IPS DF 19.7 (cell line): ENCODE data around the gene SH3BP5.
"Not testable (repeated sequence)": the region's sequence is repeated elsewhere in the genome, so short reads cannot be mapped to it uniquely, and the experiment has no call there.

Source experiments
- DNase-seq: peaks from one replicate; pipeline ENCODE4 v3.0.0-alpha.2; 2013; ENCODE audit warnings: low read depth, low spot score

SH3BP5 gene

DNA sequence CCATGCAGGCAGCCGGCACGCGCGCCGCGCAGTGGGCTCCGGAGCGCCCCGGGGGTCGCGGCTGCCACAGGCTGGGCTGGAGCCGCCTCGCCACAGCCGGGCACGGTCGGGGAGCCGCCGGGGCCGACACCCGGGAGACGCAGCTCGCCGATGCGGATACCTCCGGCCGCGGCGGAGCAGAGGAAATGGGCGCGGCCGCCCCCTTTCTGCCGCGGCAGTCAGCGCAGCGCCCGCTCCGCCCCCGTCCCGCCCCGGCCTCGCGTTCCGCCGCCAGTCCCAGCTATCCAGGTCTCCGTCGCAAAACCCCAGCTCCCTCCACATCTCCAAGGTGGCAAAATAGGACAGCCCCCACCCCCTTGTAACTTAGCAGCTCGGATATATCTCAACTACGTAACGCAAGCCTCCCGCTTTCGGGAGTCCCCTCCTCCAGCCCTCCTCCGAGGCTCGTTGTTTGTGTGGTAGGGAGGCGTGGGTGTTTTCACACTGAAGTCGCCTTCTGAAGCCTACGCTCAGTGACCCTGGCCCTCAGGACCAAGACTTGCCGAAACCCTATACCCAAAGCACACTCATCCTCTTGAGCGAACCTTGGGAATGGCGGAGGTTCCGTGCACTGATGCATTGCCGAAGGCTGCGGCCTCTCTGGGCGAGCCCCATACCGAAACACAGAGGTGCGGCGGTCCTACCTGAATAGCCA, at the start of gene SH3BP5:
Gene SH3BP5, minus strand, starts transcription at position 182 of the 694 bp plus-strand sequence. Its CDS starts 178 bp downstream, at position 4.
- no peak for DNase-seq

DNA sequence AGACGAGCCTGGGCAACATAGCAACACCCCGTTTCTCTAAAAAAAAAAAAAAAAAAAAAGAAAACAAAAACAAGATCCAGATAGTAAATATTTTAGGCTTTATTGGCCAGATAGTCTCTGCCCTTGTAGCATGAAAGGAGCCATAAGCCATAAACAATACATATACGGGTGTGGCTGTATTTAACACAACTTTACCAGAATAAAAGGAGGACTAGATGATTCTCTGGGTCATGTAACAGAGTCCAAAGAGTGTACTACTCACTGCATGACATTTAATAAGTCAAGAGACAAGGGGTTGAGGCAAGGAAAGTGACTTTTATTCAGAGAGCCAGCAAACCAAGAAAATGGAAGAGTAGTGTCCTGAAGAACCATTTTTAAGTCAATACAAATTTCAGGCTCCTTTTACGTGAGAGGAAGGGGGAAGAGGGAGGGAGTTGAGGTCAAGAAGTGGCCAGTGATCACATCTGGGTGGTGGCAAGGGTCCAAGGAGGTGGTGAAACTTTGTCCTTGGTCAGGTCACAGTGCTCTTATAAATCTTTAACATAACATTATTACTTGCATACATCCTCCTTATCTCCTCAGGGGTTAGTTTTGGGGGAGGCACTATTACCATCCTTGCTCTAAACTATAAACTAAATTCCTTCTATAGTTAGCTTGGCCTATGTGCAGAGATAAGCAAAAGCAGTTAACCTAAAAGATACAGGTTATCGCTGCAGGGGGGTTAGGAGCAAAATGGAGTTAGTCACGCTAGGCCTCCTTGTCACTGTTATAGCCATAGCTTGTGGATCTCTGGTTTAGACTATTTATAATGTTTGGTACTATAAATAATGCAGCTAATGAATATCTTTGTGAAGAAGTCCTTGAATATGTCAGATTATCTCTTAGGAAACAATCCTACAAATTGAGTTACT, 48.8 kb upstream of the SH3BP5 start:
- no peak for DNase-seq

DNA sequence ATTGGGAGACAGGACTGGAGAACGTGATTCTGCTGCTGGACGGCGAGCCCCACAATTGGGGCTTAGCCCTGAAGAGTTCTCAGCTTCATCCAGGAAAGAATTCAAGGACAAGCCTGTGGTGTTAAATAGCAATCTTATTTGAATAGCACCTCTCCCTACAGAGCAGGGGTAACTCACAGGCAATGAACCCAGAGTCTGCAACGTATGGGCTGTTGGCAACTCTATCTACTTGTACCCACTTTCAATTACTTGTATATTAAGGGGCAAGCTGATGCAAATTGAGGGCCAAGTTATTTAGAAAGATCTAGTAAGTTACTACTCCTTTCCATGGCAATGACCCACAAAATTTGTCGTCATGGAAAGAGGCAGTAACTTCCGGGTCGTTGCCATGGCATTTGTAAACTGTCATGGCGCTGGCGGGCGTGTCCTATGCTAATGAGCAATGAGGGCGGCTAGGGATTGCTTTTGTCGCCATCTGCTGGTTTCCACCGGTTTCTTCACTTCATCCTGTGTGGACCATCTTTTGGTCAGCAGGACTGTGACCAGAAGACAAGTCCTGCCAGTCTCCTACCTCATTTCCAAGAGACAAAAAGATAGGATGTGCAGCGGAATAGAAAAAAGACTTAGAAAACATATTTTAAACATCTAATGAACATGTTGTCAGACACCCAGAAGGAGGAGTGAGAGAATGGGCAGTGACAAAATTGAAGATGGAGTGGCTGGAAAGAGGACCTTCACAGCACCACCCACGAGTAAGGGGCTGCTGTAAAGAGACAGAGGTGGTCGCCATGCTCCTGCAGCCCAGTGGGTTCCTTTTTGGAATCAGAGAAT, 45.8 kb upstream of the SH3BP5 start:
- DNase-seq: peak; percentile 85

DNA sequence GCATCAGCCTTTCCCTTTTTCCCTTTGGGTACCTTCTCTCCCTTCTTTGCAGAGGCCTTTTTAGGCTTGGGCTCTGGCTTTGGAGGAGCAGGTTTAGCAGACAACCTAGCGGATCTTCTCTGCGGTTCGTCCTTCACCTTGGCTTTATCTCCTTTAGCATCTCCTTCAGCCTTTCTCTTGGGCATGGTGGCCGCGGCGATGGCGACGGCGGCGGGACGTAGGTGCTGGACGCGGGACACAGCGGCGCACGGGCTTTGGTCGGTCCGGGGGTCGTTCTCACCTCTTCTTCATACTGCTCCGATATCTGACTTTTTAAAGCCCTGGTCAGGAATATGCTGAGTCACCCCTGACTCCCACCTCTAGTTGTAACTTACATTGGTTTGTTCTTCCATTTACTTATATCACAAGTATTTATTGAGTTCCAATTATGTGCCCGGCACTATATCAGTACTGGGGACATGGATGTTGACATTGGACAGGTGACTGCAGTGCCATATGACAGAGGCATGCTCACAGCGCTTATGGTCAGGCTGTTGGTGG, 43.1 kb upstream of the SH3BP5 start:
- no peak for DNase-seq

- no peak for DNase-seq
Measured at GRCh38 chr3:15372918-15373317, 40.5 kb upstream of the SH3BP5 start.

DNA sequence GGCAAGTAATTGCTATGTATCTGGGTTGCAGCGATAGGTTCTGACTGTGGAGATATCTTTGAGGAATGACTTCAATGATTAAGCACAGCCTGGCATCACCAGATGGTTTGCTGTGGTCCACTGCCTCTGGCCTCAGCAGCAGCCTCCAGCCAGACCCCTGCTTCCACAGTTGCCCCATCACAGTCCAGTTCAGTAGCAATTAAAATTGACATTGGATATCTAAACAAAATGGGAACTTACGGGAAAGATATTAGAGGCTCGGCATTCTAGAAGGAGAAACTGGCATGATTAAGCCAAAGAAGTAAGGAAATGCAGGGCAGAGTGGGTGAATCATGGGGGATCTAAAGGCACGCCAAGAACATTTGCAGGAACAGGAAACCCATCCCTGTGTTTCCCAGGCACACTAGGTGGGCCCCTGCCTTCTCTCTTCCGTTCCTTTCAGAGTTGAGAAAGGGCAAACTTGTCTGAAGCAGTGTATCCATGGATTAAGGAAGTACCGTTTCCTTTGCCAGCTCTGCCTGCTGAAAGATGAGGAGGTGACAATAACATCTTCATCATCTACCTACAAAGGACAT, 36.3 kb upstream of the SH3BP5 start:
- no peak for DNase-seq

DNA sequence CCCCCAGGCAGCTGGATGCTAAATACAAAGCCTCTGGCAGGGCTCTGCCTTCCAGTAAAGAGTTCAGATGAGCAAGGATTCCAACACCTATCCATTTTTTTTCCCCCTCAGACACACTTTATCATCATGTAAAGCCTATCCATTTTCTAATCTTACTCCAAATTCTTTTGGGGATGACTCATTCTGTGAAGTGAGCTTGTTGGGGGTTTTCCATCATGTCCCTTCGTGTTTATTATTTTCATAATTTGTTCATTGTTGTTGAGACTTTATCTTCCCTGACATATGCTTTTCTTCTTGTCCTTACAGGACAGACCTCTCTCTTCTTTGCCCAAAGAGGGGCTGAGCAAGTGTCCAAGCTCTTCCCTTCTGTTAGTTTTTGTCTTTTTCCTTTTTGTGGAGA, 34.7 kb upstream of the SH3BP5 start:
- DNase-seq: no peak

DNA sequence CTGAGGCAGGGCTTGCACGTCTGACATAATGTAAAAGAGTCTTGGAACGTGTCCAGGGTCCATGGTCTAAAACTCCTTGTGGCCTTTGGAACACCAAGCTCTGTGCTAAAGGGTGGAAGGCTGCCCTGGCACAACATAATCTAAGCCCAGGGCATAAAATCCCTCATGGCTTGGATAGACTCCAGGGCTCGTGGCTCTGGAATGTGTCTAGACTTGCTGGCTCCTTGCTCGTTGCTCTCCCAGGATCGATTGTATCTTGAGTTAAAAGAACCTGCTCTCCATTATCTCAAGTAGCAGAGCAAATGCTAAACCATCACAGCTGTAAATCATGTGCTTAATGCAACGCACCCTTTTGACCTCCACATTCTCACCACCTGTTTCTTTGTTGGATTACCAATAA, 31.7 kb upstream of the SH3BP5 start:
- not testable (repeated sequence) for DNase-seq

GRCh38 chr3:15361494-15362214, 29.3 kb upstream of the SH3BP5 start:
- no peak for DNase-seq

GRCh38 chr3:15360788-15361493, 28.6 kb upstream of the SH3BP5 start:
- DNase-seq: no peak

- DNase-seq: no peak
Measured at GRCh38 chr3:15359677-15360397, 27.5 kb upstream of the SH3BP5 start.

- DNase-seq: not testable (repeated sequence)
Measured at GRCh38 chr3:15356651-15357061, 24.3 kb upstream of the SH3BP5 start.

GRCh38 chr3:15356176-15356575, 23.8 kb upstream of the SH3BP5 start:
- DNase-seq: no peak

DNA sequence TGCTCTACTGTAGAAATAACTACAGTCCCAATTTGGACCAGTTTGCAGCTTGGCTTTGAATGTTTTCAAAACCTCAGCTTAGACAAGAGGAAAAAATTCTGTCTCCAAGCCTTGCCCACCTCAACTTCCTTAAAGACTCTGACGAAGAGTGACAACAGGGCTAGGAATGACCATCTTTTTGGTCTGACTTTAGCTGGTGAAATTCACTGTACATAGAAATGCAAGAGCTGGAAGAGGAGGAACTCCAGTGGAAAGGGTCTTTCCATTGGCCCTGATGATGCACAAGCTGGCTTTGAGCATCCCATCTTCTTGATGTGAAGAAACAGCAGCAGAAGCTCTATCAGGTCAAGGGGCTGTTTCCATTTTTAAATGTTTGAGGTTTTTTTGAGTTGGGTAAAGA, 22.7 kb upstream of the SH3BP5 start:
- no peak for DNase-seq

GRCh38 chr3:15354485-15354884, 22.1 kb upstream of the SH3BP5 start:
- no peak for DNase-seq

DNA sequence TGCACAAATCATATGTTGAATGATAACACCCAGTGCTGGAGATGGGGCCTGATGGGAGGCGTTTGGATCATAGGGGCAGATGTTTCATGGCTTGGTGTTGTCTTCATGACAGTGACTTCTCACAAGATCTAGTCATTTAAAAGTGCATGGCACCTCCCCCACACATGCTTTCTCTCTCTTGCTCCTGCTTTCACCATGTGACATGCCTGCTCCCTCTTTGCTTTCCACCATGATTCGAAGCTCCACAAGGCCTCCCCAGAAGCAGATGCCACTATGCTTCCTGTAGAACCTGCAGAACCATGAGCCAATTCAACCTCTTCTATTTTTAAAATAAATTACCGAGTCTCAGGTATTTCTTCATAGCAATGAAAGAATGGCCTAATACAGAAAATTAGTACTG, 17.8 kb upstream of the SH3BP5 start:
- DNase-seq: no peak

DNA sequence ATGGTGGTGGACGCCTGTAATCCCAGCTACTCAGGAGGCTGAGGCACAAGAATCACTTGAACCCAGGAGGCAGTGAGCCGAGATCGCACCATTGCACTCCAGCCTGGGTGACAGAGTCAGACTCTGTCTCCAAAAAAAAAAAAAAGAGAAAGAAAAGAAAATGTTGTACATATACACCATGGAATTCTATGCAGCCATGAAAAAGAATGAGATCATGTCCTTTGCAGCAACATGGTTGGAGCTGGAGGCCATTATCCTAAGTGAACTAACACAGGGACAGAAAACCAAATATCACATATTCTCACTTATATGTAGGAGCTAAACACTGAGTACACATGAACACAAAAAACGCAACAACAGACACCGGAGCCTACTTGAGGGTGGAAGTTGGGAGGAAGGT, 17.1 kb upstream of the SH3BP5 start:
- not testable (repeated sequence) for DNase-seq

- no peak for DNase-seq
Measured at GRCh38 chr3:15348246-15348645, 15.9 kb upstream of the SH3BP5 start.

- DNase-seq: no peak
Measured at GRCh38 chr3:15347737-15348110, 15.3 kb upstream of the SH3BP5 start.
